K562 (cell line): ENCODE measurements around the gene ASIC3. TPM values are rescaled to one million over a fixed set of nuclear protein-coding genes. Genes with fewer than 3 reads are reported as not detected.
A peak's percentile ranks its signal among the peaks of the same experiment; 100 is the strongest.

Experiments used
- ATF7 ChIP-seq: fragments of 450-650 bp; IDR thresholded peaks from 2 replicates; pipeline ENCODE4 v1.7.1; 2014; ENCODE audit warnings: mild to moderate bottlenecking, moderate library complexity
- BRCA1 ChIP-seq, 2 experiments: fragments of 450-650 bp in 1 of 2; sonication (generic) in 1 of 2; formaldehyde crosslinking in 1 of 2; IDR thresholded peaks; 2 replicates each; pipeline versions ENCODE4 v1.5.0 to v1.6.1; 2017 to 2020; ENCODE audit warnings: mild to moderate bottlenecking in 1 of 2, missing genetic modification reagents in 1 of 2
- DACH1 ChIP-seq: fragments of 450-650 bp; IDR thresholded peaks from 2 replicates; pipeline ENCODE4 v1.6.1; 2018; ENCODE audit not compliant: partially characterized antibody
- ETV5 ChIP-seq: sonication (generic); formaldehyde crosslinking; IDR thresholded peaks from 2 replicates; pipeline ENCODE4 v1.4.0; 2020; ENCODE audit warnings: low read depth, mild to moderate bottlenecking, missing genetic modification reagents
- JUNB ChIP-seq: fragments of 450-650 bp; formaldehyde crosslinking; conservative IDR thresholded peaks from 2 replicates; pipeline ENCODE4 v1.4.0; 2020; ENCODE audit warnings: mild to moderate bottlenecking
- MAFF ChIP-seq: IDR thresholded peaks from 2 replicates; pipeline ENCODE4 v1.6.1; 2012; ENCODE audit warnings: low read length, improper control_type of control experiment
- SMAD1 ChIP-seq: fragments of 150-350 bp; IDR thresholded peaks from 2 replicates; pipeline ENCODE4 v1.6.1; 2014; ENCODE audit warnings: low read length, low read depth; ENCODE audit not compliant: partially characterized antibody
- TSC22D4 ChIP-seq: fragments of 450-650 bp; IDR thresholded peaks from 2 replicates; pipeline ENCODE4 v1.6.1; 2016; ENCODE audit warnings: missing genetic modification characterization, missing biosample characterization, control low read depth
- polyA plus RNA-seq, 8 experiments: library from polyadenylated mRNA; depleted of rRNA in 4 of 8; stranded (reverse) in 5 of 8; unstranded in 3 of 8; fragments of >200 nt; fragmentation: Nextera tagmentation in 2 of 8; fragmentation: Illumina TruSeq in 1 of 8; extraction: Ambion mirVana in 2 of 8; extraction: Trizol in 1 of 8; gene quantifications; 2 replicates each; pipeline versions ENCODE4 v1.2.1 to v1.2.3, GENCODE V29; 2011 to 2014; ENCODE audit warnings: inconsistent platforms in 1 of 8, missing spikeins in 1 of 8
- total RNA-seq, 7 experiments: library from RNA; depleted of rRNA in 6 of 7; stranded (reverse); fragments of >200 nt in 6 of 7; fragmentation: Illumina TruSeq in 2 of 7; extraction: Trizol in 2 of 7; gene quantifications; 2 replicates each; pipeline versions ENCODE4 v1.2.1 to v1.2.3, GENCODE V29; 2011 to 2021; ENCODE audit warnings: low replicate concordance in 1 of 7
- TF ChIP-seq, protein P1 (sequence below): fragments of 150-350 bp; conservative IDR thresholded peaks from 2 replicates; pipeline ENCODE4 v1.6.1; 2014; ENCODE audit warnings: low read length
- TF ChIP-seq, protein P2 (sequence below): fragments of 450-650 bp; formaldehyde crosslinking; conservative IDR thresholded peaks from 2 replicates; pipeline ENCODE4 v1.4.0; 2022; ENCODE audit warnings: mild to moderate bottlenecking, missing genetic modification characterization
- TF ChIP-seq, protein P3 (sequence below): fragments of 450-650 bp; IDR thresholded peaks from 2 replicates; pipeline ENCODE4 v1.6.1; 2016; ENCODE audit warnings: borderline replicate concordance
- TF ChIP-seq, protein P4 (sequence below): fragments of 450-650 bp; IDR thresholded peaks from 2 replicates; pipeline ENCODE4 v1.6.1; 2016; ENCODE audit warnings: missing biosample characterization, missing genetic modification characterization
- TF ChIP-seq, protein P5 (sequence below): sonication (generic); formaldehyde crosslinking; IDR thresholded peaks from 2 replicates; pipeline ENCODE4 v1.8.0; 2023; ENCODE audit warnings: mild to moderate bottlenecking, missing genetic modification reagents
- TF ChIP-seq, protein P6 (sequence below): IDR thresholded peaks from 2 replicates; pipeline ENCODE4 v1.6.1; 2016; ENCODE audit warnings: missing genetic modification characterization, missing compliant biosample characterization

The ASIC3 gene
- total and polyA plus RNA-seq, 9 of the 15 experiments (the other 6 are each of a cell fraction or from before 2014, with no cell fraction given), result 0.11 to 5.0 (median 0.87) TPM

DNA sequence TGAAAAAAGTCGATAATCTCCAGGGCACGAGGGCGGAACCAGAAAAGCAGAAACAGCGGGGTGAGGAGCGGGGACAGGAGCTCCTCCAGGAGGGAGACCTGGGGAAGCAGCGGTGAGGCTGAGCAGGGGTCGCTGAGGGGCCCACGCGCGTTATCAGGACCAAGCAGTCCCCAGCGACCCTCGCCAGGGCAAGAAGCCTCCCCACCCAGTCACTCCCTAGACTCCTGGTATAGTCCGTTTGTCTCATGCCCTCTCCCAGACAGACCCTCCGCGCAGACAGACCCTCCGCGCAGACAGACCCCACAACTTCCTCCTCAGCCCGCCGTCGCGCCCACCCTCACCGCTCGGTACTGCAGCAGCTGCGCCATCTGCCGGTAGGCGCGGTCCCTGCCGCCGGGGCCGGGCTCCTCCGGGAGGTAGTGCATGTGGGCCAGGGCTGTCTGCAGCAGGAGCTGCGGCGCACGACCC lies 30.3 kb upstream of the ASIC3 start (continued):
- TF ChIP-seq, protein P1, sequence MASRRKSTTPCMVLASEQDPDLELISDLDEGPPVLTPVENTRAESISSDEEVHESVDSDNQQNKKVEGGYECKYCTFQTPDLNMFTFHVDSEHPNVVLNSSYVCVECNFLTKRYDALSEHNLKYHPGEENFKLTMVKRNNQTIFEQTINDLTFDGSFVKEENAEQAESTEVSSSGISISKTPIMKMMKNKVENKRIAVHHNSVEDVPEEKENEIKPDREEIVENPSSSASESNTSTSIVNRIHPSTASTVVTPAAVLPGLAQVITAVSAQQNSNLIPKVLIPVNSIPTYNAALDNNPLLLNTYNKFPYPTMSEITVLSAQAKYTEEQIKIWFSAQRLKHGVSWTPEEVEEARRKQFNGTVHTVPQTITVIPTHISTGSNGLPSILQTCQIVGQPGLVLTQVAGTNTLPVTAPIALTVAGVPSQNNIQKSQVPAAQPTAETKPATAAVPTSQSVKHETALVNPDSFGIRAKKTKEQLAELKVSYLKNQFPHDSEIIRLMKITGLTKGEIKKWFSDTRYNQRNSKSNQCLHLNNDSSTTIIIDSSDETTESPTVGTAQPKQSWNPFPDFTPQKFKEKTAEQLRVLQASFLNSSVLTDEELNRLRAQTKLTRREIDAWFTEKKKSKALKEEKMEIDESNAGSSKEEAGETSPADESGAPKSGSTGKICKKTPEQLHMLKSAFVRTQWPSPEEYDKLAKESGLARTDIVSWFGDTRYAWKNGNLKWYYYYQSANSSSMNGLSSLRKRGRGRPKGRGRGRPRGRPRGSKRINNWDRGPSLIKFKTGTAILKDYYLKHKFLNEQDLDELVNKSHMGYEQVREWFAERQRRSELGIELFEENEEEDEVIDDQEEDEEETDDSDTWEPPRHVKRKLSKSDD, result no peak
- no peak for TF ChIP-seq MAFF
- TF ChIP-seq ETV5, result peak; percentile 67; the same call in 1 of the 2 replicates
- peak; percentile 10 for TF ChIP-seq DACH1
- TF ChIP-seq, protein P2, sequence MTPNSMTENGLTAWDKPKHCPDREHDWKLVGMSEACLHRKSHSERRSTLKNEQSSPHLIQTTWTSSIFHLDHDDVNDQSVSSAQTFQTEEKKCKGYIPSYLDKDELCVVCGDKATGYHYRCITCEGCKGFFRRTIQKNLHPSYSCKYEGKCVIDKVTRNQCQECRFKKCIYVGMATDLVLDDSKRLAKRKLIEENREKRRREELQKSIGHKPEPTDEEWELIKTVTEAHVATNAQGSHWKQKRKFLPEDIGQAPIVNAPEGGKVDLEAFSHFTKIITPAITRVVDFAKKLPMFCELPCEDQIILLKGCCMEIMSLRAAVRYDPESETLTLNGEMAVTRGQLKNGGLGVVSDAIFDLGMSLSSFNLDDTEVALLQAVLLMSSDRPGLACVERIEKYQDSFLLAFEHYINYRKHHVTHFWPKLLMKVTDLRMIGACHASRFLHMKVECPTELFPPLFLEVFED (CRISPR knock-in tag), result no peak
- TF ChIP-seq, protein P3, sequence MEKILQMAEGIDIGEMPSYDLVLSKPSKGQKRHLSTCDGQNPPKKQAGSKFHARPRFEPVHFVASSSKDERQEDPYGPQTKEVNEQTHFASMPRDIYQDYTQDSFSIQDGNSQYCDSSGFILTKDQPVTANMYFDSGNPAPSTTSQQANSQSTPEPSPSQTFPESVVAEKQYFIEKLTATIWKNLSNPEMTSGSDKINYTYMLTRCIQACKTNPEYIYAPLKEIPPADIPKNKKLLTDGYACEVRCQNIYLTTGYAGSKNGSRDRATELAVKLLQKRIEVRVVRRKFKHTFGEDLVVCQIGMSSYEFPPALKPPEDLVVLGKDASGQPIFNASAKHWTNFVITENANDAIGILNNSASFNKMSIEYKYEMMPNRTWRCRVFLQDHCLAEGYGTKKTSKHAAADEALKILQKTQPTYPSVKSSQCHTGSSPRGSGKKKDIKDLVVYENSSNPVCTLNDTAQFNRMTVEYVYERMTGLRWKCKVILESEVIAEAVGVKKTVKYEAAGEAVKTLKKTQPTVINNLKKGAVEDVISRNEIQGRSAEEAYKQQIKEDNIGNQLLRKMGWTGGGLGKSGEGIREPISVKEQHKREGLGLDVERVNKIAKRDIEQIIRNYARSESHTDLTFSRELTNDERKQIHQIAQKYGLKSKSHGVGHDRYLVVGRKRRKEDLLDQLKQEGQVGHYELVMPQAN, result no peak
- peak; percentile 78 for TF ChIP-seq ATF7
- TF ChIP-seq SMAD1, result no peak
- TF ChIP-seq, protein P4, sequence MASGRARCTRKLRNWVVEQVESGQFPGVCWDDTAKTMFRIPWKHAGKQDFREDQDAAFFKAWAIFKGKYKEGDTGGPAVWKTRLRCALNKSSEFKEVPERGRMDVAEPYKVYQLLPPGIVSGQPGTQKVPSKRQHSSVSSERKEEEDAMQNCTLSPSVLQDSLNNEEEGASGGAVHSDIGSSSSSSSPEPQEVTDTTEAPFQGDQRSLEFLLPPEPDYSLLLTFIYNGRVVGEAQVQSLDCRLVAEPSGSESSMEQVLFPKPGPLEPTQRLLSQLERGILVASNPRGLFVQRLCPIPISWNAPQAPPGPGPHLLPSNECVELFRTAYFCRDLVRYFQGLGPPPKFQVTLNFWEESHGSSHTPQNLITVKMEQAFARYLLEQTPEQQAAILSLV (tag), result no peak
- TF ChIP-seq JUNB (CRISPR knock-in tag), result no peak
- TF ChIP-seq, protein P5, sequence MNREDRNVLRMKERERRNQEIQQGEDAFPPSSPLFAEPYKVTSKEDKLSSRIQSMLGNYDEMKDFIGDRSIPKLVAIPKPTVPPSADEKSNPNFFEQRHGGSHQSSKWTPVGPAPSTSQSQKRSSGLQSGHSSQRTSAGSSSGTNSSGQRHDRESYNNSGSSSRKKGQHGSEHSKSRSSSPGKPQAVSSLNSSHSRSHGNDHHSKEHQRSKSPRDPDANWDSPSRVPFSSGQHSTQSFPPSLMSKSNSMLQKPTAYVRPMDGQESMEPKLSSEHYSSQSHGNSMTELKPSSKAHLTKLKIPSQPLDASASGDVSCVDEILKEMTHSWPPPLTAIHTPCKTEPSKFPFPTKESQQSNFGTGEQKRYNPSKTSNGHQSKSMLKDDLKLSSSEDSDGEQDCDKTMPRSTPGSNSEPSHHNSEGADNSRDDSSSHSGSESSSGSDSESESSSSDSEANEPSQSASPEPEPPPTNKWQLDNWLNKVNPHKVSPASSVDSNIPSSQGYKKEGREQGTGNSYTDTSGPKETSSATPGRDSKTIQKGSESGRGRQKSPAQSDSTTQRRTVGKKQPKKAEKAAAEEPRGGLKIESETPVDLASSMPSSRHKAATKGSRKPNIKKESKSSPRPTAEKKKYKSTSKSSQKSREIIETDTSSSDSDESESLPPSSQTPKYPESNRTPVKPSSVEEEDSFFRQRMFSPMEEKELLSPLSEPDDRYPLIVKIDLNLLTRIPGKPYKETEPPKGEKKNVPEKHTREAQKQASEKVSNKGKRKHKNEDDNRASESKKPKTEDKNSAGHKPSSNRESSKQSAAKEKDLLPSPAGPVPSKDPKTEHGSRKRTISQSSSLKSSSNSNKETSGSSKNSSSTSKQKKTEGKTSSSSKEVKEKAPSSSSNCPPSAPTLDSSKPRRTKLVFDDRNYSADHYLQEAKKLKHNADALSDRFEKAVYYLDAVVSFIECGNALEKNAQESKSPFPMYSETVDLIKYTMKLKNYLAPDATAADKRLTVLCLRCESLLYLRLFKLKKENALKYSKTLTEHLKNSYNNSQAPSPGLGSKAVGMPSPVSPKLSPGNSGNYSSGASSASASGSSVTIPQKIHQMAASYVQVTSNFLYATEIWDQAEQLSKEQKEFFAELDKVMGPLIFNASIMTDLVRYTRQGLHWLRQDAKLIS (CRISPR knock-in tag), result 0 out of 2 replicates have a peak, but pooled peaks have one; percentile 6
- TF ChIP-seq BRCA1 (IDR thresholded peaks at IDR 0.05), result no peak
- TF ChIP-seq BRCA1 (CRISPR knock-in tag; IDR thresholded peaks at IDR 0.05), result no peak
- TF ChIP-seq, protein P6, sequence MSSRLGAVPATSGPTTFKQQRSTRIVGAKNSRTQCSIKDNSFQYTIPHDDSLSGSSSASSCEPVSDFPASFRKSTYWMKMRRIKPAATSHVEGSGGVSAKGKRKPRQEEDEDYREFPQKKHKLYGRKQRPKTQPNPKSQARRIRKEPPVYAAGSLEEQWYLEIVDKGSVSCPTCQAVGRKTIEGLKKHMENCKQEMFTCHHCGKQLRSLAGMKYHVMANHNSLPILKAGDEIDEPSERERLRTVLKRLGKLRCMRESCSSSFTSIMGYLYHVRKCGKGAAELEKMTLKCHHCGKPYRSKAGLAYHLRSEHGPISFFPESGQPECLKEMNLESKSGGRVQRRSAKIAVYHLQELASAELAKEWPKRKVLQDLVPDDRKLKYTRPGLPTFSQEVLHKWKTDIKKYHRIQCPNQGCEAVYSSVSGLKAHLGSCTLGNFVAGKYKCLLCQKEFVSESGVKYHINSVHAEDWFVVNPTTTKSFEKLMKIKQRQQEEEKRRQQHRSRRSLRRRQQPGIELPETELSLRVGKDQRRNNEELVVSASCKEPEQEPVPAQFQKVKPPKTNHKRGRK (tag), result no peak
- TF ChIP-seq TSC22D4, result no peak
